RPMI7951 (cell line): ENCODE data around the gene PTTG1IP. TPM values are rescaled to one million over a fixed set of nuclear protein-coding genes. Genes with fewer than 3 reads are reported as not detected.

Experiments
- DNase-seq: peaks from one replicate; pipeline ENCODE4 v3.0.0-alpha.2; 2012; ENCODE audit warnings: low read depth
- total RNA-seq: library from RNA; depleted of rRNA; stranded (reverse); fragments of >200 nt; shearing (Covaris generic); gene quantifications from 2 replicates; pipeline ENCODE4 v1.2.3, GENCODE V29; 2014

PTTG1IP gene
- total RNA-seq, 1 experiment from 2014 or later = 241 TPM

DNA sequence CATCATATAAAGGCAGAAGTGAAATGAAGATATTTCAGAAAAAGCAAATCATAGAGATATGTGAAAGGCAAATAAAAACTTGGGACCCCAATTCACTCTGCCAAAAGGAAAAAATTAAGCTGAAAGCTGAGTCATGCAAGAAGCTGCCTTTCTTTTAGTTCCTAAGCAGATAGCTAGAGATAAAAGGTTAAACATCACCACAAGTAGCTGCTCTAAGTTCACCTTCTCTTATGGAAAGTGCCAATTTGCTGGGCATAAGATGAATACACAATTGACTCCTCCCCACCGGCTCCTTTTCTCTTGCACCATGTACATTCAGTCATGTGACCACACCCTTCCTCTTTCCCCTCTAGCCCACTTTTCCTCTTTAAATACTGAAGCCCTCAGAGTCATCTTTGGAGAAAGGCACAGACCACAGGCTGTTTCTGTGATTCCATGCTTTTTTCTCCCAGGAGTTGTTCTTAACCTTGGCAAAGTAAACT lies 50.3 kb downstream of the PTTG1IP start:
- DNase-seq = no peak

DNA sequence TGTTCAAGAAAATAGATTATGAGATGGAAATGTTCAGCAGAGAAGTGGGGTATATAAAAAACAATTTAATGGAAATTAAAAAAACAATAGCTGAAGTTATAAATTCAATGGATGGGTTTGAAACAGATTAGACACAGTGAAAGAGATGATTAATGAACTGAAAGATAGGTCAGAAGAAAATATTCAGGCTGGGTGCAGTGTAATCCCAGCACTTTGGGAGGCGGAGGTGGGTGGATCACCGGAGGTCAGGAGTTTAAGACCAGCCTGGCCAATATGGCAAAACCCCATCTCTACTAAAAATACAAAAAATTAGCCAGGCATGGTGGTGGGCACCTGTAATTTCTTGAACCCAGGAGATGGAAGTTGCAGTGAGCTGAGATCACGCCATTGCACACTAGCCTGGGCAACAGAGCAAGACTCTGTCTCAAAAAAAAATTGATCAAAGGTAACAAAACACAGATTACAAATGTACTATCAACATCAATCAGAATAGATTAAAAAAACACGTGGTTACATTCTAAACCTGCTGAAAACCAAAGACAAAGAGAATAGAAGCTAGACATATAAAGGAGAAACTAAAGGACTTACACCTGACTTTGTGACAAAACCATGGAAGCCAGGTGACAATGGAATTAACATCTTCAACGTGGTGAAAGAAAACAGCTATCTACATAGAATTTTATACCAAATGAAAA lies 50.9 kb downstream of the PTTG1IP start:
- DNase-seq = no peak

DNA sequence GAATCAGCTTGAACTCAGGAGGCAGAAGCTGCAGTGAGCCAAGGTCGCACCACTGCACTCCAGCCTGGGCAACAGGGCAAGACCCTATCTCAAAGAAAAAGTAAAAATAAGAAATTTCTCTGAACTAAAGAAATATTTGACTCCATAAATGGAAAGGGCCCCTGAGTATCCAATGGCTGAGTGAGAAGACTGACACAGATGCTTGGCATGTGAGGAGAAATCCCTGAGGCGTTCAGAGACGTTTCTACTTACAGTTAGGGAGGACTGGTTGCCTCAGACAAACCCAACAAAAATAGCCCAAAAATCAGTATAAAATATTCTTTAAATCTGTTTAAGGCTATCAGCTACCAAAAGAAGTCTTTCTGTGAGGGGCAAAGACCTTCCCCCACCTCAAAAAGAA lies 52.6 kb downstream of the PTTG1IP start:
- DNase-seq = peak; percentile 62

DNA sequence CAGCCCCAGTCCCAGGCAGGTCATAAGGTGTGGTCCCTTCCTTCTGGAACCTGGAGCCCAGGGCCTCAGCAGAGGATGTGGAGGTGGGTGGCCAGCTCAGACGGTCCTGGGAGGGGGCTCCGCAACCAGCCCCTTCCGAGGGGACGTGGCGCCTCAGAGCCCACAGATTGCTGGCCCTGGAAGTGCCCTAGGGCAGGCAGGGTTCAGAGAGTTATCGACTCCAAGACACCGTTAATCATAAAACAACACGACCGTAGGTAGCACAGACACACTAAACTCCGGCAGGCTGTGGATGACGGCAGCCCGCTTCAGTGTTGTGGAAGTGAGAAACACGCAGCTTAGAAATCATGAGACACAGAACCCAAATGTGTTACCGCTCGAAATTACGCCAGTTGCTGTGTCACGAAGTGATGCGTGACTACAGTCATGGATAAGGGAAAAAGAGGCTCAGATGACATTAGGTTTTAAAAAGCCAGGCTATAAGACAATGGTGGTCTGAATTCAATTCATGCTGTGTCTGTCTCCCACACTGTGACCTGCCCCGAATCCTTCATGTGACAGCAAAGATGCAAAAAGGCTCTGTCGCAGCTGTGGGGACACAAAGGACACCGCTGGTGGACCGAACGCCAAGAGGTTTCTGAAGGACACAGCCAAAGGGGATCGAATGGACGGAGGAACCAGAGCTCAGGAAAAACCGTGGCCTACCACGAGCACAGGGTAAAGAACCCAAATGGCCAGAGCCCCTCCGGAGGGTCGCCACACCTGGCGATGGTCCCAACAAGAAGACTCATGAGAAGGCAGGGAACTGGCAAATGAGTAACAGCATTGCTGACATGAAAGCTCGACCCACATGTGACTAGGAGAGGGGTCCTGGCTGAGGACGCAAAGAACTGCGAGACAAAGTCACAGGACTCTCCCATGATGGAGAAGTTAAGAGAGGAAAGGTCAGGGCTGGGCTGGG lies 53.9 kb downstream of the PTTG1IP start:
- DNase-seq = no peak

DNA sequence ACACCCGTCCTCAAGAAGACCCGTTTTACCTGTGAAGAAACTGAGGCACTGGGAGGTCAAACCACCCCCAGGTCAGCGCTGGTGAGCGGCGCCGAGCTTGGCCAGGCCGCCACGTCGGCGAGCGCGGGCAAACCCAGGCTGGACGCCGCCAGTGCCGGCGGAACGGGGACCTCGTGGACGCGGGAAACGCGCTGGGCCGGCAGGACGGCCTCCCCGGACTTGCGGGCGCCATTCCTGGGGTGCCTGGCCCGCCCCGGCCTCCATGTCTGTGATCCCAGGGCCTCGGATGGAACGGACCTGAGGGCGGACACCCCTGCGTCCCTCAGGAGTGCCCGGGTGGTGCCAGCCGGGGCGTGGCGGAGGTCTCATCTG lies 54.9 kb downstream of the PTTG1IP start:
- DNase-seq = no peak

DNA sequence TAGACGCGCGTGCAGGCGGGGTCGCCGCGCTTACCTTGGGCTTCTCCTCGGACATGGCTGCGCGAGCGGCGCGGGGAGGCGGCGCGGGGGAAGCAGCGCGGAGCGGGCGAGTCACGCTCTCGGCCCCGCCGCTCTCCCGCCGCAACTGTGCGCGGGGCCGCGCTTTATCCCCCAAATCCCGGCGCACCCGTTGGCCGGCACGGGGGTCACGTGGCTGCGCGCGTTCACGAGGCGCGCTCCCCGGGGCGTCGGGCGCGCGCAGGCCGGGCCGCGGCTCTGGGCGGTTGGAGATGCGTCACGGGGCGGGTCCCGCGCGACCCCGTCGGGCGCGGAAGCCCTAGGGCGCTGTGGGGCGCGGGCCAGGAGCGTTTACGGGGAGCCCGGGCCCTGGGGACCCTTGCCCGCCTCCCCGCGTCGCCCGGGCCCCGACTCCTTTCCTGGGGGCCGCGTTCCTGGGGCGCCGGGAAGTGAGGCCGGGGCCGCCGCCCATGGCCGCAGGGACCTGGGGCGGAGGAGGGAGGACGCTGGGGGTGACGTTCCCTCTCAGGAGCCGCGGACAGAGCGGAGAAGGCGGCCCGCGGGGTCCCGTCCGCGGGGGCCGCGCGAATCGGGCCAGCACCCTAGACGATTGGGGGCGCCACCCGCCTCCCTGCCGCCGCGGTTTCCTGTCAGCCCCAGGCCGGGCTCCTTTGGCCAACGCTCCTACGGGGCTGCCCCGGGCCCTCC lies 55.4 kb downstream of the PTTG1IP start, which contains the start of gene SUMO3:
Gene SUMO3, minus strand, starts transcription at position 149 of the 726 bp plus-strand sequence. Its CDS starts 94 bp downstream, at position 55.
- peak; percentile 76 for DNase-seq

DNA sequence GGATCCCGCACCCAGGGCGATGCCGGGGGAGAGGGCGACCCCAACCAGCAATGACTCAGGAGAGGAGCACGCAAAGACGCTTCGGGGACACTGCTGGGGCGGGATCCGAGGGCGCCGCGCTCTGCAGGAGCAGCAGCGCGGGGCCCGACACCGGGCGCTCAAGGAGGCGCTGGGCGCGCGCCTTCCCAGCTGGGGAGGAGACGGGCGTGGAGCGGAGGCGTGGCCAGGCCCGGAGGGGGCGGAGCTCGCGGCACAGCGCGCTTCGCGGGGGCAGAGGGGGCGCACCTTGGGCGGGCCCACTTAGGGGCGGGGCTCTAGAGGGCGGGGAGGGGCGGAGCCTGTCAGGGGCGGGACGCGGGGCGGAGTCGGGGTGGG lies 56.0 kb downstream of the PTTG1IP start:
- DNase-seq = peak; percentile 78

DNA sequence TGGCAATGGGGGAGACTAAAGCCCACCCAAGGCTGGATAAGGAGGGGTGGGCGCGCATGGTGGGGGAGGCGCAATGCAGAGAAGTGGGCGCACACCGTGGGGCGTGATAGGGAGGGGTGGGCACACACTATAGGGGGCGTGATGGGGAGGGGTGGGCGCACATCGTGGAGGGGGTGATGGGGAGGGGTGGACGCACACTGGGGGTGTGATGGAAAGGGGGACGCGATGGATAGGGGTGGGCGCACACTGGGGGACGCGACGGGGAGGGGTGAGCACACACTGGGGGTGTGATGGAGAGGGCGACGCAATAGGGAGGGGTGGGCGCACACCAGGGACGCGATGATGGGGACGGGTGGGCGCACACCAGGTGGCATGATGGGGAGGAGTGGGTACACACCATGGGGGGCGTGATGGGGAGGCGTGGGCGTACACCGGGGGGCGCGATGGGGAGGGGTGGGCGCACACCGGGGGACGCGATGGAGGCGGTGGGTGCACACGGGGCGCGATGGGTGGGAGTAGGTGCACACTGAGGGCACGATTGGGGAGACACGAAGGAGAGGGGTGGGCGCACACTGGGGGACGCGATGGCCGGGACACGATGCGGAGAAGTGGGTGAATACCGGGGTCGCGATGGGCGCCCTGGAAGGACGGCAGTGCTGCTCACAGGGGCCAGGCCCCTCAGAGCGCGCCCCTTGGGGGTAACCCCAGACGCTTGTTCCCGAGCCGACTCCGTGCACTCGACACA lies 56.6 kb downstream of the PTTG1IP start:
- DNase-seq = no peak

DNA sequence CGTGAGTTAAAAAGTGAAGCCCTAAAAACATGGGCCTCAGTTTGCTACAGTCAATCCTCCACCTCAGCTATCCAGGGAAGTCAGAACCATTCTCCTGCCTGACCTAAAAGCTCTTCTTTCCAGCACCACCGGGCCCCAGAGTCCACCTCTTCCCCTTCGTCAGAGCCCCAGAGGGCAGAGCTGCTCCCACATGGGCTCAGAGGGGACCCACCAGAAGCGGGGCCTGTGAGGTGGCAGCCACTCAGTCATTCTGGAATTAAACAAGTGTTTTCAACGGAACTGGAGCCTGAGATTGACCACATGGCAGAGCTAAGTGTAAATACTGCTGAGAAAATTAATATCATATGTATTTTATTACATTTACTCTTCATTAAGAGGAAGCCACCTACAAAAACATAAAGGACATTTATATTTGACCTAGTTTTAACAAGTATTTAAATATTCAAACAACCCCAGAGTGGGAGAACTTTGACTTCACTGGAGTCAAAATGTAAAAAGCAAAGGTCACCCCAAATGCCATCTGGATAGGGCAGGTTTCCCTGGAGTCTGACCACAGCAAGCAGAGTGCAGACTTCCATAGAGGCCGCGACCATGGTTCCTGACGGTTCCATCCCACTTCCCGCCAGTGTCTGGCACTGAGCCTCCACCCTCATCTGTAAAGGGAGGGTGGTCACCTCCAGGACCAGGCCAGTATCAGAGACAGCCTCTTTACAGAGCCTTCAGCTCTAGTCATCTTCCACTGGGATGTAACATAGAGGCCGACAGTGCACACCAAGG lies 57.5 kb downstream of the PTTG1IP start:
- no peak for DNase-seq

DNA sequence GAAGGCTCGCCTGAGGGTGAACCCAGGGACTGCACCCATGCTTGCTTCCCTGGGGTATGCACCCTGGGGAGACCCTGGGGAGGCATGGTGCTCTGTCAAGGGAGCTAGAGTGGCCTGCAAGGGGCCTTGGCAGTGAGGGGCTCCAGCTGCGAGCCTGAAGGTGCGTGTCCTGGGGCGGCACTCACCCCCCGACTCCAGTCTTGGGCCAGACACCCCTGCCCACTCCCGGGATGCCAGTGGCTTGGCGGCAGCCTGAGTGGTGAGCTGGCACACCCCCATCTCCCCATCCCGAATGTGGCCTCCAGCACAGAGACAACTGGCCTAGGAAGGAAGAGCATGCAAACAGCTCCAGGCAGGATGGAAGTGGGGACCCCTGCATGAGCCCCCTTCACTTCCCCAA lies 58.3 kb downstream of the PTTG1IP start:
- DNase-seq = no peak

DNA sequence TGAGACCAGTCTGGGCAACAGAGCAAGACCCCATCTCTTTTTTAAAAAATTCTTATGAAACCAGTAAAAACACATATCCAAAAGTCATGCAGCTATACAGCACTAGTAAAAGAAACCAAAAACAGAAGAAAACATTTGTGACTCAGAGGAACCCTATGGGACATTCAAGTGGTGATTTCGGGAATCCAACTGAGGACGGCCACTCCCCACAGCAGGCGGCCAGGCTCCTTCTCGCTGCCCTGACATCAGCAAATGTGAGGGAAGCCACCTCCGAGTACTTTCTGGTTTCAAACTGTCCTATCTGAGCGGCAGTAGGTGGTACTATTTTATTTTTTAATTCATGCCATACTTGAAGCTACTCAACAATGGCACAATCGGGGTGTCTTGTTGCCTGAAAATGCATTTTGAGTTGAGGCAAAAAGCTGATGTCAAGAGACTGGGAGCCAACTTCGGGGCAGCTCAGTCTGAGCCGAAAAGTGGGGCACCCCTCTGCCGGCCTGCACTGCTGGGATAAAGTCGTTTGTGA lies 58.9 kb downstream of the PTTG1IP start:
- no peak for DNase-seq

DNA sequence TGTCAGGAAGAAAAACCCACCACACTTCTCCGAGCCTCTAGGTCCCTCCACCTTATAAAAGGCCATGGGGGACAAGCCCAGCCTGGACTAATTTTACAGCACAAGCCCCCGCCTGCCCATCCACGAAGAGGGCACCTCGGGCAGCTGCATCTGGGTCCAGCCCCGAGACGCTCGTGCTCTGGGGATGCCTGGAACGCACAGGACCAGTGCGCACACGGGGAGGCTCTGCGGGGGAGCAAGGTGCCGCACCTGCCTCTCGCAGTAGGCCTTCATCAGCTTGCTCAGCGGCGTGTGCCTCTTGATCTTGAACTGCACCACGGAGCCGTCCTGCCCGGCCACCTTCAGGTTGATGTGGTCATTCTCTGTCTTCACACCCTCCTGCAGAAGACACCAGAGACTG lies 59.8 kb downstream of the PTTG1IP start:
- DNase-seq = no peak

DNA sequence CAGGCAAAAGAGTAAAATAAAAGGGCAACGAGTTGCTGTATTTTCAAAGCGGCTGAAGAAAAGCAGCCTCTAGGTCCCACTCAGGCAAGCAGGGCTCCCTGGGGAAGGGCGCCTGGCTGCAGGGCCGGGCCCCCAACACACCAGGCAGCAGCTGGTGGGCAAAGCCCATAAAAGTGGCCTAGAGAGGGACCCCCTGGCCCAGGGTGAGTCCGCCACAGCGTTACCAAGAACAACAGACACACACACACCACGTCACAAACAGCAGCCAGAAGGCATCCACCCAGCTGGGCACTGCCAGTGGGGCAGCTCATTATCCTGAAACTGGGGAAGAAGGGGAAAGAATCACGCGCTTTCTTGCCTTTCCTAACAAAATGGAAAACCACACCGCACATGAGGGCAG lies 60.3 kb downstream of the PTTG1IP start:
- no peak for DNase-seq

DNA sequence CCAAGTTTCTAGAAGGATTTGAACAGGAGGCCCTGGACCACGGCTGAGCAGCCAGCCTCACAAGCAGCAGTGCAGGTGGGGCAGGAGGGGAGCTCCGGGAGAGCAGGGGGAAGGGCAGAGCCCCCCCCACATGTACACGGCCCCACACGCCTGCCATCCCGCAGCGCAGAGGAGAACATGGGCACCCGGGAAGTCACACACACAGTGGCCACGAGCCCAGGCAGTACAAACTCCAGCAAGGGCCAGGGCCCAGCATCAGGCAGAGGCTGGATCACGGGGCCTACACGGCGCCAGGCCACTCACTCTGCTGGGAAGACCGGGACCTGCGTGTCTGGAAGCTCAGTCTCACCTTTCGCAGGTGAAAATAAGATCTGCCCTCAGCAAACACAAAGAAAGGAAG lies 60.9 kb downstream of the PTTG1IP start:
- DNase-seq = no peak

DNA sequence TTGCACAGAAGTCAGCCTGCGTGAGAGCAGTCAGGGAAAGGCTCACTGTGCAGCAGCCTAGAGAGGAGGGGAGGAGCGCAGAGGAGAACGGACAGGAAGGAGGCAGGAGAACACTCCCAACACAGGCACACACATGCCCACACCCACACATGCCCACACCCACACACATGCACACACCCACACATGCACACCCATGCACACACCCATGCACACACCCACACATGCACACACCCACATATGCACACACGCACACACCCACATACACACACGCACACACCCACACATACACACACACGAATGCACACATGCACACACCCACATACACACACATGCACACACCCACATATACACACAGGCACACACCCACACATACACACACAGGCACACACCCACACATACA lies 62.7 kb downstream of the PTTG1IP start:
- no peak for DNase-seq

DNA sequence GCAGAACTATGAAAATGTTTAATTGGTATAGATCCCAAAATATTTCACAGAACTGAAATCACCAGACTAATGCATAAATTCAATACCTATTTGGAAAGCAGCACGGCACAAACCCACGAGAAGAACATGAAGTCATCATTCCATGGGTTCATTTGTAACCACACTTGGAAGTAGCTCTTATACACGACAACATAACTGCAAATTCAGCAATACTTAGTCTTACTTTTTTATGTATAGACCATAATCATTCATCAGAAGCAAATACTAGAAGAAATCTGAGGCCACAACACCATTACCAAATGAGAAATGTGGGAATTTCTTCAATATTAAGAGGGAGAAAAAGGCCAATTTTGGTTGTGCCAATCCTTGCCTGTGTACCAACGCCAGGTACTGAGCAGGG lies 67.6 kb downstream of the PTTG1IP start:
- no peak for DNase-seq

DNA sequence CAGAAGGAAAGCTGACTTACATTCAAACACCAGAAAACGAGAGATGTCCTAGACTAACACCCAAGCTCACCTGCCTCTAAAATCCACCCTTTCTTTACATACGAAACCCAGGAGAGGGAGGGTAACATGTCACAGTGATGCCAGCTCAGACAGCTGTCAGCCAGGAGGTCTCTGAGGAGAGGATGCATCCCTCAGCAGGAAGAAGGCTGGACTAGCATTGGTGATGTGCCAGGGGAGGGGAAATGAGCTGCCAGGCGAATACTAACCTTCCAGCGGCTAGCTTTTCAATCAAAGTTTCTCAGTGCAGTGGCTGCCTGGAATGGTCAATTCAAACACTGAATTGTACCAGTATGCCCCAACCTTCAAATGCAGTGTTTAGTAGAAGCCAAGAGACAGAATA lies 68.3 kb downstream of the PTTG1IP start:
- DNase-seq = no peak

DNA sequence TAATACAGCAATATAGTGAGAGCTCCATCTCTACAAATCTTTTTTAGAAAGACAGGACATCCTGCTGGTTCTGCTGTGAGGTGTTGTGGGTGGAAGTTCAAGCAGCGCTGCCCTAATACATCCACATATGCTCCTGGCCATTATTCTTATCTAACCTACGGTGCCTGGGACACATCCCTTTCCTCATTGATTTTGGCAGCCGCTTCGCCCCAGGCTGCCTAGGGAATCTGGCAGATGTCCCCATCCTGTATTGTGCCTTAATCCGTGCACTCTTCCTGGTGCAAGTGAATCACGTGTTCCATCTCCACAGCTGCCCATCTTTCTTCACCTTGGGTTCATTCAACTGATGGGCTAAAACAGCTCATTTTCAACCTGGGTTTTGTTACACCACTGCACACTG lies 68.7 kb downstream of the PTTG1IP start:
- no peak for DNase-seq

DNA sequence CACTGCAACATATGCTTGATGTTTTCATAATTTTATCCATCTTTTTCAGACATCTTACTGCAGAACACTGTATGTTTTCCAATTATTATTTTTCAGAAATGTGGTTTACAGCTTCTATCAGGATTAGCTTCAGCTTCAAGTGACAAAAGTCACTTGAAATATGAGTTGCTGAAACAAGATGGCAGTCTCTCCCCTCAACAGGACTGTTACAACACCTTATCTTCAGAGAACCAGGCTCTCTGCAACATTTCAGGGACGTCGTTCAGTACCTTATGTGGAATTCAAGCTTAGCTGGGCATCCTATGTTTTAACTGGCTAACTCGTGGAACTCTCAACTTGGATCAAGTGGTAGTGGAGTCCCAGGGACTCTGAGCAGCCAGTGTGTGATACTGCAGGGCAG lies 69.8 kb downstream of the PTTG1IP start:
- no peak for DNase-seq

DNA sequence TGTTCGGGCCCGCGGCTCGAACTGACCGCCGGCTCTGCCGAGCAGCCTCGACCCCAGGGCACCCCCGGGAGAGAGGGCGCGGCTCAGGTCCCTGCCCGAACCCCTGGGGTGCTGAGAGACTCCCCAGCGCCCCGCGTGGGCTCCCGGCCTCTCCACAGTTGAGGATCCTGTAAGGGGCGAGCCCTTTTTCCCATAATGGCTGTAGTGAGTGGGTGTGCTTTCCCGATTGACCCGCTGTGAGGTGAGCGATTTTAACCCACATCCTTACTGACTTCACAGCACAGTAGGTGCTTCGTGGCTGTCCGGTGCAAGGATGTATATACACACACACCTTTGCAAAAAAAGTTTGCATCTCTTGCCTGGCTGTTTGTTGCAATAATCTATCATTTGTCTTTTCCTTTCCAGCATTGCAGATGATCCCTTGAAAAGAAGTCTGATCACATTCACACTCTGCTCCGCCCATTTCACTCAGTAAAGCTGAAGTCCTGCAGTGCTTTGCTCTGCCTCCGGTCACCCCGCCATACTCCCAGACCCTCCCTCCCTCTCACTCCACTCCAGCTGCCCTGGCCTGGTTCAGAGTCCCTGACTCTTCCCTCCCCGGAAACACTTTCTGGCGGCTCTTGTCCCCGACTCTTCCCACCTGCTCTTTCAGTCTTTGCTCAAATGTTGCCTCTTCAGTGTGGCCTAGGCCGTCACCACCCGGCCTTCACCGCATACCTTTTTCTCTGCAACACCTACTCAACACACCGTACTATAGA lies 70.9 kb downstream of the PTTG1IP start:
- no peak for DNase-seq
